ENCODE measurements around the gene POLK. TPM values are rescaled to one million over a fixed set of nuclear protein-coding genes. Genes with fewer than 3 reads are reported as not detected.
"Not testable (repeated sequence)": the region's sequence is repeated elsewhere in the genome, so short reads cannot be mapped to it uniquely, and the experiment has no call there.

The POLK gene
- polyA plus RNA-seq, 1 experiment, result 30.9 TPM

- DNase-seq (ENCODE audit: low read depth, low spot score), result no peak
- Histone ChIP-seq H3K27ac (ENCODE audit: low read depth, low read length) (no peak overlapping the region), H3K9me3 (ENCODE audit: control insufficient read depth, insufficient read depth, low read length) (no peaks in the 10 kb centered on the region; the same call in 1 of the 2 replicates), H3K4me3 (ENCODE audit: low read depth, low read length) (no peak overlapping the region), H3K27me3 (ENCODE audit: control insufficient read depth, insufficient read depth, low read length) (no peaks in the 10 kb centered on the region)
- CTCF ChIA-PET, result interaction anchor here (0.6 kb wide), 1 partner anchor 1519 kb away, joined by 4 read pairs; no protein-coding TSS in a partner anchor
- no peak for TF ChIP-seq CTCF (IDR thresholded peaks at IDR 0.05; ENCODE audit: low read depth, low read length)
- POLR2A ChIA-PET, result no interaction called here
These were observed 46.5 kb downstream of the POLK start for GRCh38 chr5:75558221-75558620.

- Histone ChIP-seq H3K27me3 (ENCODE audit: control insufficient read depth, insufficient read depth, low read length) (no peaks in the 10 kb centered on the region), H3K9me3 (ENCODE audit: control insufficient read depth, insufficient read depth, low read length) (no peaks in the 10 kb centered on the region; the same call in 1 of the 2 replicates), H3K4me3 (ENCODE audit: low read depth, low read length) (no peak overlapping the region), H3K27ac (ENCODE audit: low read depth, low read length) (no peak overlapping the region)
- no peak for DNase-seq (ENCODE audit: low read depth, low spot score)
- POLR2A ChIA-PET, result no interaction called here
- no peak for TF ChIP-seq CTCF (IDR thresholded peaks at IDR 0.05; ENCODE audit: low read depth, low read length)
- CTCF ChIA-PET, result interaction anchor here (0.6 kb wide), 1 partner anchor 159 kb away, joined by 5 read pairs; no protein-coding TSS in a partner anchor
These were observed 47.4 kb downstream of the POLK start for GRCh38 chr5:75558981-75559632.

GRCh38 chr5:75560655-75561054 is 49.0 kb downstream of the POLK start:
- DNase-seq (ENCODE audit: low read depth, low spot score); CTCF ChIA-PET; H3K9me3 ChIP-seq (ENCODE audit: control insufficient read depth, insufficient read depth, low read length); H3K27ac ChIP-seq (ENCODE audit: low read depth, low read length); H3K27me3 ChIP-seq (ENCODE audit: control insufficient read depth, insufficient read depth, low read length); H3K4me3 ChIP-seq (ENCODE audit: low read depth, low read length); POLR2A ChIA-PET: not testable (repeated sequence)

- H3K27me3 ChIP-seq (ENCODE audit: control insufficient read depth, insufficient read depth, low read length); CTCF ChIA-PET; H3K4me3 ChIP-seq (ENCODE audit: low read depth, low read length); H3K9me3 ChIP-seq (ENCODE audit: control insufficient read depth, insufficient read depth, low read length); DNase-seq (ENCODE audit: low read depth, low spot score): not testable (repeated sequence)
- POLR2A ChIA-PET, result interaction anchor here (2.3 kb wide), 1 partner anchor 54 kb away, joined by 12 read pairs; the partner anchor contains the start of genes CERT1 and POLK
- H3K27ac ChIP-seq (ENCODE audit: low read depth, low read length), result peak overlapping the region; percentile 63
These were observed 54.5 kb downstream of the POLK start for GRCh38 chr5:75565991-75566709.

GRCh38 chr5:75566710-75567309 is 55.1 kb downstream of the POLK start:
- DNase-seq (ENCODE audit: low read depth, low spot score), result peak; percentile 75
- no peak for TF ChIP-seq CTCF (IDR thresholded peaks at IDR 0.05; ENCODE audit: low read depth, low read length)
- ChIA-PET POLR2A (interaction anchor here (2.3 kb wide), 1 partner anchor 55 kb away, joined by 12 read pairs; the partner anchor contains the start of genes CERT1 and POLK), CTCF (interaction anchor here (1.8 kb wide), 1 partner anchor 114 kb away, joined by 6 read pairs; no protein-coding TSS in a partner anchor)
- Histone ChIP-seq H3K27me3 (ENCODE audit: control insufficient read depth, insufficient read depth, low read length) (no peaks in the 10 kb centered on the region), H3K4me3 (ENCODE audit: low read depth, low read length) (no peak overlapping the region), H3K9me3 (ENCODE audit: control insufficient read depth, insufficient read depth, low read length) (peaks cover 8% of the 10 kb centered on the region), H3K27ac (ENCODE audit: low read depth, low read length) (peak overlapping the region; percentile 63)
